HT-29 (cell line): ENCODE measurements around the gene EYA2. TPM values are rescaled to one million over a fixed set of nuclear protein-coding genes. Genes with fewer than 3 reads are reported as not detected.

Experiments
- DNase-seq: peaks from one replicate; pipeline ENCODE4 v3.0.0-alpha.2; 2015; ENCODE audit warnings: low spot score
- total RNA-seq: library from RNA; depleted of rRNA; stranded (reverse); fragments of >200 nt; shearing (Covaris generic); gene quantifications from 2 replicates; pipeline ENCODE4 v1.2.3, GENCODE V29; 2014

EYA2 gene
- total RNA-seq, 1 experiment from 2014 or later, result not detected

- no peak for DNase-seq
Observed at GRCh38 chr20:47036091-47036870, 141.6 kb downstream of the EYA2 start.

DNA sequence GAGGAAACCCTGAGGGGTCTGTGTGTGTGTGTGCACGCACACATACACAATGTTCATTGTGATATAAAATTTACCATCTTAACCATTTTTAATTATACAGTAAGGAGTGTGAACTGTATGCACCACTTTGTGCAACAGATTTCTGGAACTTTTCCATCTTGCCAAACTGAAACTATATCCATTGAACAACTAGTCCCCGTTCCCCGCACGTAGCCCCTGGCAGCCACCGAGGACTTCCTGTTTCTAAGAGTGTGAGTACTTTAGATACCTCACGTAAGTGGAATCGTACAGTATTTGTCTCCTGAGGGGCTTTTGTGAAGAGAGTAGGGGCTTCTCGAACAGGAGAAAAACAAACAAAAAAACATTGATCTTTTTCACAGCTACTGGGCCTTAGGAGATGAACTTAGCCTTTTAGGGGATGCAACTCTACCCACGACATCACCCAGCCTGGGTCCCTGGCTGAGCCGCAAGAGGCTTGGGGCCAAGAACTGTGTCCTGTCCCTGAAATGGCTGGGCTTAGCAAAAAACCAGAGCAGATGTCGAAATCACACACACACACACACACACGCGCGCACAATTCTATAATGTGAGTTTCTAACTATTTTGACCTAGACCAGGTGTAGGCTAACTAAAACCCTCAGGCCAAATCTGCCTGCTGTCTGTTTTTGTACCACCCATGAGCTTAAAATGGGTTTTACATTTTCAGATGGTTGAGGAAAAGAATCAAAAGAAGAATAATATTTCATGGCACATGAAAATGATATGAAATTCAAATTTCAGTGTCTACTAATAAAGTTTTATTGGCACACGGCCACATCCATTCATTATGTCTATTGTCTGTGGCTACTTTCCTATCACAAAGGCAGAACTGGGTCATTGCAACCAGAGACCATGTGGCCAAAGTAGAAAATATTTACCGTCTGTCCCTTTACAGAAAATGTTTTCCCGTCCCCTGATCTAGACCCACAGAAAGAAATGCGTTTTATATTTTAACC is 144.2 kb downstream of the EYA2 start:
- no peak for DNase-seq

DNA sequence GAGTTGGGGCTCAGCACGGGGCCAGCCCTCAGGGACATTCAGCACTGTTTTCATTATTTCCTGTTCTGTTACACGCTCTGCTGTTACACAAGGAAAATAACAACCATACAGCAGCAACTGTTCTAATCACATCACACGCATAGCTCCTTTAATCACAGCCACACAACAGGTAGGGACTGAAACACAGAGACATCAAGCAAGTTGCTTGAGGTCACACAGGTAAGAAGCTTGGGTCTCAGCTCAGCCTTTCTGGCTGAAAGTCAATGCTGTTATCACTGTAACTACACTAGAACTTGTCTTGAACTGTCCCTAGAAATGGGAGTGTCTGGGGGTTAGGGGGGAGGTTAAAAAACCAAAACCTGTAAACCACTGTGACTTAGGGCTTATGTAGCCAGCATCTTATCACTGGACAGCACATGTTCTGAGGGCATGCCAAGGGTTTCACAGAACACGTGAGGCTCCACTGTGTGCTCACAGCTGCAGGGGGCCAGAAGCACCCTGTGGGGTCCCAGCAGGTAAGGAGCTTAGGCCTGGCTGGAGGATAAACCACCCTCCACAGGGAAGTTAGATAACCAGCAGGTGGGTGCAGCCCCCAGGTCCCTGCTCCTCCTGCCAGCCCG is 146.0 kb downstream of the EYA2 start:
- DNase-seq, result no peak

GRCh38 chr20:47041396-47041899 is 146.8 kb downstream of the EYA2 start:
- DNase-seq, result no peak

GRCh38 chr20:47042464-47042863 is 147.8 kb downstream of the EYA2 start:
- DNase-seq, result no peak

DNA sequence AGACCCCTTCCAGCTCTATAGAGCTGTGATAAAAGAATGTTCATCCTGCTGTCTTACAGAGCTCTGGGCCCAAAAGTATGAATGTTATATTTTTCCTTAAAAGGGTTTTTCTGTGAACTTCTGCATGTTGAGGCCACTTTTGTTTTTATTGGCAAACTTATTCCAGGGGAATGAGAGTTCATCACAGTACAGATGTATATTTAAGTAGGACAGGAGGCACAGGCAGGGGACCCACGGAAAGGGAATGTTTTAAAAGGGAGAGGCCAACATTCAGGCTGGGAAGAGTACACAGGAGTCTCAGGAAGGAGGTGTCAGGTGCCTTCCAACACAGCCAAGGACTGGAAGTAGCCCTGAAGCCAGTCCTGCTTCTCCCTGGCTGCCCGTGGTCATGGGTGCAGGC is 148.4 kb downstream of the EYA2 start:
- no peak for DNase-seq

GRCh38 chr20:47044938-47045337 is 150.3 kb downstream of the EYA2 start:
- no peak for DNase-seq

GRCh38 chr20:47048054-47048453 is 153.4 kb downstream of the EYA2 start:
- DNase-seq, result no peak

DNA sequence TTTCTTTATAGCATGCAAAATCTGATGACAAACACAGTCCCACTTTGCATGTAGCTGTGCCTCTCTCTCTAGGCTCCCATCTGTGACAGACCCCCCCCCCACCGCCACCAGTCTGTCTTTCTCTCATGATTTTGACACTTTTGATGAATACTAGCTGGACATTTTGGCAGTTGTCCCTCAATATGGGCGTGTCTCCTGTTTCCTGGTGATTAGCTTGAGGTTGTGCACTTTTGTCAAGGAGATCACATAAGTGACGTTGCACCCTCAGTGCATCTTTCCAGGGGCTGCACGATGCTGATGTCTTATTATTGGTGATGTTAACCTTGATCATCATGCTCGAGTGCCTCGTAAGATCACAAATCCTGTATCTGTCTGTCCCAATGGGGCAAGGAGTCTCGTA is 155.1 kb downstream of the EYA2 start:
- no peak for DNase-seq

- DNase-seq, result no peak
Observed at GRCh38 chr20:47050996-47051395, 156.4 kb downstream of the EYA2 start.

DNA sequence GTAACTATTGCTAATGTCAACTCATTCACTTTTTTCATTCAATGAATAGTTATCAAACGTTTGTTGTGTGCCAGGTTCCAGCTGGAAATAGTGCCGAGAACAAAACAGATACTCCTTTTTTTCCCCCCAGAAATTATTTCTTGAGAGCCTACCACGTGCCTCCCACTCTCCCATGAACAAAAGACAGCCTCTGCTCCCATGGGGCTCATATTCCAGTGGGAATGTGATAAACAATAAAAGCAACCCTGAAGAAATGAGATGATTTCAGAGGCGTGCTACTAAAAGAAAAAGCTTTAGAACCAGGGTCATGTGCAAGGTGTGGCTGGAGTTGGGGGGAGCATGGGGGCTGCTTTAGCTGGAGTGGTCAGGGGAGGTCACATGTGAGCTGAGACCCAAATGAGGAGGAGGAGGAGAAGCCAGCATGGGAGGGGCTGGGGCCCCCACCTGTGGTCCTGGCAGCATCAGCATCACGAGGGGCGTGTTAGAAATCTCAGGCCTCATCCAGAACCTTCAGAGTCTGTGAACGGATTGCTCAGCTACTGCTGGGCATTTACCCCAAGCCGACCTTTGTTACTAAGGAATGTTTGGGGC is 157.4 kb downstream of the EYA2 start:
- no peak for DNase-seq

GRCh38 chr20:47054506-47054905 is 159.9 kb downstream of the EYA2 start:
- no peak for DNase-seq

DNA sequence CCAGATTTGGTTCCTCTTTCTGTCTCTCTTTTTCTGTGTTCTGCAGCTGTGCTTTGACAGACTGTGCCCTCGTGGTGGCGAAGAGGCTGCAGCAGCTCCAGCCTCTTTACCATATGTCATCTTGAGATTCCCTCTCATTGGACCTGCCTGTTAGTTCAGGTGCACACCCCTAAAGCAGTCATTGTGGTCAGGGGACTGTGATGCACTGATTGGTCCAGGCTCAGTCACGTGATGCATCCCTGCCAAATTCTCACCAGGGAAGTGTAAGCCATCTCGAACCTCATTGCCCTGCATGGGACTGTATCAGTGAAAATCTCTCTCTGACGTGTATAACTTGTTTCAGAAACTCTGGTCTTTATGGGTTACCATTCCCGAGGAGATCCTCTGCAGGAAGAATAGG is 160.3 kb downstream of the EYA2 start:
- peak; percentile 43 for DNase-seq

DNA sequence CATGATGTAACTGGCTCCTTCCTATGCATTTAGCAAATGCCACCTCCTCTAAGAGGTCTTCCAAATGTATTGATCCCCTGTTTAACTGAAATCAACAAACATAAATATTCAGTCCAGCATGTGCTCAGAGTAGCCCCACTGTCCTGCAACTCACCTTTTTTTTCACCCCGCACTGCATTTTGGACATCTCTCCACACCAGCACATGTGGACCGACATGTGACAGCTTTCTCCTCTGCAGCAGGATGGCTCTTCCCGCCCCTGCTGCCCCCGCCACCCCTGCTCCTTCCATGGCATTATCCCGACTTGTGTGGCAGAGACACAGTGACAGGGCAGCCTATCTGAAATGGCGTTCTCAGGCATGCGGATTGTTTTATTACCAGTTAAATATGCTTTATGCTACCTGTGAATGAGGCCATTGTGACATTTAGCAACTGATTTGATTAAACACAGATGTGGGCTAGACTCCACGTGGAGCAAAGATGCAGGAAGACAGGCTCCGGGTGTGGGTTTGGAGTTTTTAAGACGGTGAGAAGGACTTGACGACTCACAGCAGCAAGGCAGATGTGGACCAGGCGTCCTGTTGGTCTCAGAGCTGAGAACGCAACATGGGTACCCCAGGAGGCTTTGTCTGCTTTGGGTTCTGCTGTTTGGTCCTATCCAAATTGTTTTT is 161.2 kb downstream of the EYA2 start:
- DNase-seq, result no peak

GRCh38 chr20:47057661-47058060 is 163.0 kb downstream of the EYA2 start:
- no peak for DNase-seq

DNA sequence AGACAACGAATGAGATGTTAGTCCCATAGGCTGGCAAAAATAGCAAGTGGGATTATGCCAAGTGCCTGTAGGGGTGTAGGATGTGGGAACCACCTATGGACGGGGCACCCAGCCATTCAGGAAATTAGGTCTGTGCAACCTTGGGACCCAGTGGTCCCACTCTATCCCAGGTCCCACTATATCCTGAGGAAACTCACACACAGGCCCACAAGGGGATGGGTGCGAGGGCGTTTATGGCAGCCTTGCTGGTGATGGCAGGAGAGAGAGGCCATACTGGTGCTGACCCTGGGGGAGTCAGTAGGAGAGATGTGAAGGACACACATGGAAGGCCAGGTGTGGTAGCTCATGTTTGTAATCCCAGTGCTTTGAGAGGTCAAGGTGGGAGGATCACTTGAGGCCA is 163.6 kb downstream of the EYA2 start:
- DNase-seq, result no peak

- no peak for DNase-seq
Observed at GRCh38 chr20:47059536-47059935, 164.9 kb downstream of the EYA2 start.

DNA sequence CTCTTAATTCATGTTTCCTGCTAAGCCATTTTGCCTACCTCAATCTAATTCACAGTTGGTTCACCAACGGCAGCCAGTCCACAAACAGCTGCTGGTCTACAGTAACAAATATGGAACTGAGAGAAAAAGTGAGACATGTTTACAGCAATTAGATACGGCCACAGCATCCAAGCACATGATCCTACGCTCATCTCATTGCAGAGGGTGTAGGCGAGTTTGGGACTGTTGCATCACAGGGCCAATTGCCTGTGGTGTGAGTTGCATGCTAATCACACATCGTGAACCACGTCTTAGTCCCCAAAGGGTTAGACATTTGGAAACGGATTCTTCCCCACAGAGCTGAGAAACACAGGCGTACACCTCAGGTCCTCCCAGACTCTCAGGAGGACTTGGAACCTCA is 166.9 kb downstream of the EYA2 start:
- no peak for DNase-seq

- DNase-seq, result no peak
Observed at GRCh38 chr20:47062226-47062890, 167.7 kb downstream of the EYA2 start.

DNA sequence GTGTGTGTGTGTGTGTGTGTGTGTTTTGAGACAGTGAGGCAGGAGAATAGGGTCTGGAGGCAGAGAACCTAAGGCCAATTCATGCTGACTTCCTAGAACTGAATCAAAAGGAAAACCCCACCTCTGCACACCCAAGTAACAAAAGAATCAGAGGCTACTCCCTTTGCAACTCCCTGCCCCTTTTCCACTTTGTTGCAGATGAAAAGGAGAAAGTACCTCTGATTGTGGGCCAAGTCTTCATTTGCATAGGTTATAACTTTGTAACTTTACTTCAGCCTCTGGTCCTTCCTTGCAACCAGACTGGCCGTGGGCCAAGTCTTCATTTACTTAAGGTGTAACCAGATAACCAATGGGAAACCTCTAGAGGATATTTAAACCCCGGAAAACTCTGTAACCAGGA is 168.8 kb downstream of the EYA2 start:
- peak; percentile 30 for DNase-seq
